Erythroblast (primary cell): ENCODE results near the gene CREB5.

Experiments used
- GATA1 ChIP-seq: IDR thresholded peaks from 2 replicates; pipeline ENCODE4 v1.6.1; 2011; ENCODE audit warnings: low read depth, mild to moderate bottlenecking, control low read depth, low read length, moderate library complexity
- POLR2A ChIP-seq: IDR thresholded peaks from 2 replicates; pipeline ENCODE4 v1.6.1; 2011; ENCODE audit warnings: mild to moderate bottlenecking, low read length

GRCh38 chr7:28418966-28419365 lies 6.6 kb downstream of the CREB5 start:
- TF ChIP-seq POLR2A (no peak), GATA1 (no peak)
